Smooth muscle cell of the brain vasculature (primary cell): ENCODE results near the gene XPO6.
"Not testable (repeated sequence)": the region's sequence is repeated elsewhere in the genome, so short reads cannot be mapped to it uniquely, and the experiment has no call there.

ENCODE experiments used
- DNase-seq: peaks from one replicate; pipeline ENCODE4 v3.0.0-alpha.2; 2012; ENCODE audit warnings: low read depth, low spot score

XPO6 gene

GRCh38 chr16:28211758-28212531, at the start of gene XPO6:
TSS of gene XPO6 (minus strand) at chr16:28211965. CDS start at chr16:28211368, 597 bp downstream.
- peak; percentile 79 for DNase-seq

GRCh38 chr16:28260193-28260592, 48.4 kb upstream of the XPO6 start:
- no peak for DNase-seq

- no peak for DNase-seq
Measured at GRCh38 chr16:28259781-28260150, 48.0 kb upstream of the XPO6 start.

GRCh38 chr16:28259091-28259780, 47.5 kb upstream of the XPO6 start:
- no peak for DNase-seq

- no peak for DNase-seq
Measured at GRCh38 chr16:28258567-28258966, 46.8 kb upstream of the XPO6 start.

- DNase-seq: no peak
Measured at GRCh38 chr16:28257256-28257655, 45.5 kb upstream of the XPO6 start.

GRCh38 chr16:28255838-28256237, 44.1 kb upstream of the XPO6 start:
- DNase-seq: no peak

GRCh38 chr16:28254158-28254557, 42.4 kb upstream of the XPO6 start:
- no peak for DNase-seq

- no peak for DNase-seq
Measured at GRCh38 chr16:28250999-28251398, 39.2 kb upstream of the XPO6 start.

GRCh38 chr16:28249483-28249882, 37.7 kb upstream of the XPO6 start:
- not testable (repeated sequence) for DNase-seq

GRCh38 chr16:28241924-28242323, 30.2 kb upstream of the XPO6 start:
- no peak for DNase-seq

GRCh38 chr16:28237754-28238357, 26.1 kb upstream of the XPO6 start:
- DNase-seq: no peak

- no peak for DNase-seq
Measured at GRCh38 chr16:28231763-28232162, 20.0 kb upstream of the XPO6 start.

- not testable (repeated sequence) for DNase-seq
Measured at GRCh38 chr16:28223909-28224308, 12.1 kb upstream of the XPO6 start.

- DNase-seq: not testable (repeated sequence)
Measured at GRCh38 chr16:28219777-28220176, 8.0 kb upstream of the XPO6 start.

GRCh38 chr16:28219282-28219681, 7.5 kb upstream of the XPO6 start:
- peak; percentile 15 for DNase-seq

GRCh38 chr16:28218109-28218508, 6.3 kb upstream of the XPO6 start:
- DNase-seq: no peak

GRCh38 chr16:28217326-28217725, 5.6 kb upstream of the XPO6 start:
- DNase-seq: no peak

- DNase-seq: no peak
Measured at GRCh38 chr16:28213396-28213795, 1.6 kb upstream of the XPO6 start.

- no peak for DNase-seq
Measured at GRCh38 chr16:28212532-28212873, 738 bp upstream of the XPO6 start.

- DNase-seq: no peak
Measured at GRCh38 chr16:28210979-28211588, 681 bp downstream of the XPO6 start.

- no peak for DNase-seq
Measured at GRCh38 chr16:28210264-28210663, 1.5 kb downstream of the XPO6 start.
